ENCODE data around the gene KCTD5. TPM values are rescaled to one million over a fixed set of nuclear protein-coding genes. Genes with fewer than 3 reads are reported as not detected.
A peak's percentile ranks its signal among the peaks of the same experiment; 100 is the strongest.

The KCTD5 gene
- total RNA-seq, 1 experiment from 2014 or later: 66.5 TPM

DNA sequence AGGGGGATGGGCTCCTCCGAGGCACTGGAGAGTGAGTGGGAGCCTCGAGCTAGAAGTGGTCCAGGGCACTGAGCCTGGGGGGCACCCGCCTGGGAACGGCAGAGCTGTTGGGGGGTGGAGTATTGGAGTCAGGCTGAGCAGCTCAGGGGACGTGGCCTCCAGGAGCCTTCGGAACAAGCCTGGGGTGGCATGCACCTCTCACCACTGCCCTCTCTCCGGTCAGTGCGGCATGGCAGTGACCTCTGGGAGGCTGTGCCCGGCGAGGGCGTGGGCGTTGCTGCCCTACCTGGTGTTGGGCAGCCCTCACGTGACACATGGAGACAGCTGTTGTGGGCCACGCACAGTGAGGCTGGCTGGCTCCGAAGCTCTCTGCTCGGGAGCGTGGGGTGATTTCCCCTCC lies 23.8 kb downstream of the KCTD5 start:
- Histone ChIP-seq H3K4me1 (replicated peaks; ENCODE audit: insufficient read depth) (no peaks in the 10 kb centered on the region), H3K9me3 (ENCODE audit: insufficient read depth, low read depth) (no peaks in the 10 kb centered on the region), H3K79me2 (ENCODE audit: low read depth) (no peaks in the 10 kb centered on the region), H3K27me3 (ENCODE audit: insufficient read depth, low read depth) (no peaks in the 10 kb centered on the region), H3K27ac (no peak overlapping the region), H3K36me3 (ENCODE audit: low read depth) (no peaks in the 10 kb centered on the region), H3K9me2 (ENCODE audit: insufficient read depth) (no peaks in the 10 kb centered on the region), H4K20me1 (ENCODE audit: insufficient read depth) (no peaks in the 10 kb centered on the region), H3K4me2 (no peak overlapping the region), H2AFZ (no peak overlapping the region), H3K4me3 (no peak overlapping the region), H3F3A (ENCODE audit: insufficient read depth, low read depth) (no peaks in the 10 kb centered on the region; the same call in 1 of the 2 replicates)
- POLR2A ChIA-PET (ENCODE audit: unreplicated experiment): no interaction called here
- CTCF ChIA-PET: no interaction called here
- no TSS peak for BruUV-seq (replicated peaks)
- intact Hi-C loops (cut with micrococcal nuclease; ENCODE audit: unreplicated experiment): no loop called here
- TF ChIP-seq CTCF (conservative IDR thresholded peaks at IDR 0.05) (no peak), EZH2 (IDR thresholded peaks at IDR 0.05; ENCODE audit: low read depth) (no peak)
- DNase-seq: no peak

DNA sequence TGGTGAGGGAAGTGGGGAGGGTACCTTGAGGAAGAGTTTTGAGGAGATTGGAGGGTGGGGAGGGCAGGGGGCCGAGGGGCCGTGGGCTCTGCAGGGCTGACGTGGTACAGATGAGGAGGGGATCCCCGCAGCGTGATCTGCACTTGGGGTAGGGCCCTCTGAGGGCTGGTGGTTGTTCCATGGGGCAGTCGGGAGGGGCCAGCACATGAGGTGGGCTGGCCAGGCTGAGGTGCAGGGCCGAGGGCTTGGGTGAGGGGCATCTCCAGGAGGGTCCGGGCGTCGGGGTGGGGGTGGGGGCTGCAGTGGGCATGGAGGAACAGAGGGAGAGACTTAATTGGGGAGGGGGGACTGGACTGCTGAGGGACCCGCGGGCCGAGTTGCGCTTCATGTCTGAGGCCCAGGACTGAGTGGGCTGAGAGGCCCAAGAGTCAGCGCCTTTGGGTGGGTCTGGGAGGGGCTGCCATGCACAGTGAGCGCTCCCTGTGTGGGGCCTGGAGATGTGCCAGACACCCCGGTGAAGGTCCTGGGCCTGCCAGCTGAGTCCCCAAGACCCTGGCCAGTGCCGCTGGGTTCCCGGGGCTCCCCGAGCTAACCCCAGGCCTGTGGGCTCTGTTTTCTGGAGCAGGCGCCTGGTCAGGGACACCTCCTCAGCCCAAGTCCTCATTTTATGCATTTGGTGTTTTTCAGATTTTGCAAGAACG lies 24.4 kb downstream of the KCTD5 start:
- POLR2A ChIA-PET (ENCODE audit: unreplicated experiment): no interaction called here
- TF ChIP-seq CTCF (conservative IDR thresholded peaks at IDR 0.05) (no peak), EZH2 (IDR thresholded peaks at IDR 0.05; ENCODE audit: low read depth) (no peak)
- CTCF ChIA-PET: no interaction called here
- no peaks in the 10 kb centered on the region for H3K79me2 ChIP-seq (ENCODE audit: low read depth)
- H3K4me2 ChIP-seq: no peak overlapping the region
- H3K9me2 ChIP-seq (ENCODE audit: insufficient read depth): no peaks in the 10 kb centered on the region
- no peaks in the 10 kb centered on the region for H3K36me3 ChIP-seq (ENCODE audit: low read depth)
- H3K4me3 ChIP-seq: no peak overlapping the region
- BruUV-seq (replicated peaks): no TSS peak
- H3F3A ChIP-seq (ENCODE audit: insufficient read depth, low read depth): no peaks in the 10 kb centered on the region; the same call in 1 of the 2 replicates
- H3K9me3 ChIP-seq (ENCODE audit: insufficient read depth, low read depth): no peaks in the 10 kb centered on the region
- H3K4me1 ChIP-seq (replicated peaks; ENCODE audit: insufficient read depth): no peaks in the 10 kb centered on the region
- no peak for DNase-seq
- H4K20me1 ChIP-seq (ENCODE audit: insufficient read depth): no peaks in the 10 kb centered on the region
- intact Hi-C loops (cut with micrococcal nuclease; ENCODE audit: unreplicated experiment): no loop called here
- H2AFZ ChIP-seq: no peak overlapping the region
- H3K27ac ChIP-seq: no peak overlapping the region
- H3K27me3 ChIP-seq (ENCODE audit: insufficient read depth, low read depth): no peaks in the 10 kb centered on the region

- Histone ChIP-seq H3K36me3 (ENCODE audit: low read depth) (no peaks in the 10 kb centered on the region), H3K4me1 (replicated peaks; ENCODE audit: insufficient read depth) (no peaks in the 10 kb centered on the region), H2AFZ (no peak overlapping the region), H3K4me2 (no peak overlapping the region), H3K27ac (no peak overlapping the region), H3K4me3 (no peak overlapping the region), H3K27me3 (ENCODE audit: insufficient read depth, low read depth) (no peaks in the 10 kb centered on the region), H3K79me2 (ENCODE audit: low read depth) (no peaks in the 10 kb centered on the region), H4K20me1 (ENCODE audit: insufficient read depth) (no peaks in the 10 kb centered on the region), H3F3A (ENCODE audit: insufficient read depth, low read depth) (no peaks in the 10 kb centered on the region; the same call in 1 of the 2 replicates), H3K9me2 (ENCODE audit: insufficient read depth) (no peaks in the 10 kb centered on the region), H3K9me3 (ENCODE audit: insufficient read depth, low read depth) (no peaks in the 10 kb centered on the region)
- no peak for DNase-seq
- intact Hi-C loops (cut with micrococcal nuclease; ENCODE audit: unreplicated experiment): no loop called here
- CTCF ChIA-PET: no interaction called here
- POLR2A ChIA-PET (ENCODE audit: unreplicated experiment): no interaction called here
- BruUV-seq (replicated peaks): TSS peak; percentile 17
- TF ChIP-seq EZH2 (IDR thresholded peaks at IDR 0.05; ENCODE audit: low read depth): no peak
- TF ChIP-seq CTCF (conservative IDR thresholded peaks at IDR 0.05): no peak
These were observed 25.3 kb downstream of the KCTD5 start for GRCh38 chr16:2707368-2708289.

All from PC-9 (cell line).